Lower leg skin (tissue), 4 donors: ENCODE data around the gene MEIKIN. TPM values are rescaled to one million over a fixed set of nuclear protein-coding genes. Genes with fewer than 3 reads are reported as not detected.
"Not testable (repeated sequence)": the region's sequence is repeated elsewhere in the genome, so short reads cannot be mapped to it uniquely, and the experiment has no call there.

Source experiments
- DNase-seq, 2 donors: peaks; one replicate each; pipeline ENCODE4 v3.0.0-alpha.2; 2019; ENCODE audit warnings: low spot score in 2 of 2
- H3K4me3 ChIP-seq: fragments of 200-600 bp; sonication (generic); 2 replicates; pipeline ENCODE4 v1.5.1; 2017; ENCODE audit warnings: mild to moderate bottlenecking, low read depth; ENCODE audit not compliant: poor library complexity, severe bottlenecking
- CTCF ChIP-seq, 3 donors: fragments of 450-650 bp; IDR thresholded peaks; one replicate each; pipeline ENCODE4 v1.5.1; 2016; ENCODE audit warnings: antibody characterized with exemption in 3 of 3, mild to moderate bottlenecking in 3 of 3, moderate library complexity in 2 of 3
- POLR2A ChIP-seq, 2 donors: fragments of 450-650 bp; IDR thresholded peaks; one replicate each; pipeline ENCODE4 v1.6.1; 2016 to 2017; ENCODE audit warnings: antibody characterized with exemption in 2 of 2, mild to moderate bottlenecking in 1 of 2, moderate library complexity in 1 of 2
- WGBS, 2 donors: methylation state at CpG; one replicate each; pipeline ENCODE4 v1.1.5; 2018; 5-methylcytosine and 5-hydroxymethylcytosine counted together
- intact Hi-C: fragments of 100-400 bp; cut with DNase I; formaldehyde crosslinking; loops from one replicate; pipeline ENCODE4 v1.15.0; 2023; ENCODE audit warnings: low total_unique reads
- total RNA-seq, 4 donors: library from RNA; depleted of rRNA; stranded (reverse); fragments of >200 nt; gene quantifications; one replicate each; pipeline ENCODE4 v1.1.0, GENCODE V29; 2016

Gene MEIKIN
- total RNA-seq, 4 donors from 2014 or later = not detected

DNA sequence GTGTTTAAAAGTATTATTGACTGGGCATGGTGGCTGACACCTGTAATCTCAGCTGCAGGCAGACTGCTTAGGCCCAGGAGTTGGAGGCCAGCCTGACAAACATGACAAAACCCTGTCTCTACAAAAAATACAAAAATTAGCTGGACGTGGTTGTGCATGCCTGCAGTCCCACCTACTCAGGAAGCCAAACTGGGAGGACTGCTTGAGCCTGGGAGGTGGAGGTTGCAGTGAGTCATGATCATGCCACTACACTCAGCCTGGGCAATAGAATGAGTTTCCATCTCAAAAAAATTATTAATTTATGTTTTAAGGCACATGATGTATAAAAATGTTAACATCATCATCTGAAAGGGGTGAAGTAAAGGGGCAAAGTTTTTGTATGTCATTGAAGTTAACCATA, 98.9 kb downstream of the MEIKIN start:
- WGBS, 2 donors = 69 to 78% methylated on average over 1 of the region's 1 CpG
- TF ChIP-seq POLR2A (IDR thresholded peaks at IDR 0.05) (no peak), CTCF (IDR thresholded peaks at IDR 0.05) (no peak)
- intact Hi-C loops = no loop called here
- no peak overlapping the region for H3K4me3 ChIP-seq
- no peak for DNase-seq

- TF ChIP-seq POLR2A (IDR thresholded peaks at IDR 0.05) (no peak), CTCF (IDR thresholded peaks at IDR 0.05) (no peak)
- H3K4me3 ChIP-seq = no peak overlapping the region
- intact Hi-C loops = no loop called here
- no peak for DNase-seq
These were observed 99.6 kb downstream of the MEIKIN start for GRCh38 chr5:131845828-131846227.

- DNase-seq, intact Hi-C loops, H3K4me3 ChIP-seq: not testable (repeated sequence)
- WGBS, 2 donors = 91 to 100% methylated on average over 1 of the region's 1 CpG
These were observed 102.5 kb downstream of the MEIKIN start for GRCh38 chr5:131842971-131843370.

DNA sequence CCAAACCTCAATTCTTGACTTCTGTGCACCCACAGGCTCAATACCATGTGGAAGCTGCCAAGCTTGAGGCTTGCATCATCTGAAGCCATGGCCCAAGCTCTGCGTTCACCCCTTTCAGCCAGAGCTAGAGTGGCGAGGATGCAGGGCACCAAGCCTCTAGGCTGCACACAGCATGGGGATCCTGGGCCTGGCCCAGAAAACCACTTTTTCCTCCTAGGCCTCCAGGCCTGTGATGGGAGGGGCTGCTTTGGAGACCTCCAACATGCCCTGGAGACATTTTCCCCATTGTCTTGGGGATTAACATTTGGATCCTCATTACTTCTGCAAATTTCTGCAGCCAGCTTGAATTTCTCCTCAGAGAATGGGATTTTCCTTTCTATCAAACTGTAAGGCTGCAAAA, 112.8 kb downstream of the MEIKIN start:
- H3K4me3 ChIP-seq, intact Hi-C loops, DNase-seq: not testable (repeated sequence)
- WGBS, 2 donors = 83 to 94% methylated on average over 2 of the region's 2 CpGs

DNA sequence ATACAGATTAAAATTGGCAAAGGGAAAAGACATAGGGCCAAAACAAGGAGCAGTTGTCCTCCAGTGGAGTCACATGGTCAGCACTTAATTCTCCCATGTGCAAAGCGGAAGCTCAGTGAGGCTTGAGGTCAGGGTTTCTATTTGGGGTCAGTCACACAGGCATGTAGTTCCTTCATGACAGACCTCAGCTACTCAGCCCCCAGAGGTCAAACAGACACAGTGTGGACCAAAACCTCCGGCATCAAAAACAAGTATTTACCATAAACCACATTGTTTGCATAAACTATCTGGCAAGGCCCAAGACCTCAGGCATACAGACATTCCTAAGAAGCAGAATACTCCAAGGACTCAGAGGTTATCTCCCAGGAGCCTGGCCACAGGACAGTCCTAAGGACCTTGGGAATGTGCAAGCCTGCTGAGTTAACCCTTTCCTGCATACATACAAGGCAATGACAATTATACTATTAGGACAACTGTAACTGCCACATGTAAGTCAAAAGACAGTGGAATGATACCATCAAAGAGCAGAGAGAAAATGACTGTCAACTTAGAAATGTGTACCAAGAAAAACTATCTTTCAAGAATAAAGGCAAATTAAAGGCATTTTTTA, 120.0 kb downstream of the MEIKIN start:
- WGBS, 2 donors = 81% methylated on average over 2 of the region's 2 CpGs
- TF ChIP-seq POLR2A (IDR thresholded peaks at IDR 0.05) (no peak), CTCF (IDR thresholded peaks at IDR 0.05) (no peak)
- no peak for DNase-seq
- no peak overlapping the region for H3K4me3 ChIP-seq
- intact Hi-C loops = no loop called here

GRCh38 chr5:131824631-131825030, 120.8 kb downstream of the MEIKIN start:
- TF ChIP-seq CTCF (IDR thresholded peaks at IDR 0.05) (no peak), POLR2A (IDR thresholded peaks at IDR 0.05) (no peak)

GRCh38 chr5:131821221-131821620, 124.2 kb downstream of the MEIKIN start:
- no peak for DNase-seq
- H3K4me3 ChIP-seq = no peak overlapping the region
- TF ChIP-seq CTCF (IDR thresholded peaks at IDR 0.05) = no peak
- intact Hi-C loops = no loop called here
- 82 to 86% methylated on average over 1 of the region's 1 CpG for WGBS, 2 donors

More at GRCh38 chr5:131824631-131825030, 120.8 kb downstream of the MEIKIN start:
- intact Hi-C loops = no loop called here
- WGBS, 2 donors = 92 to 93% methylated on average over 1 of the region's 1 CpG
- no peak for DNase-seq
- no peak overlapping the region for H3K4me3 ChIP-seq
